Left lung (tissue), 10 donors: Measurements from ENCODE around the gene ADAMTSL1. TPM values are rescaled to one million over a fixed set of nuclear protein-coding genes. Genes with fewer than 3 reads are reported as not detected.

Experiments used
- ATAC-seq: fragments of 200-7000 bp; cut with Tn5 transposase; one replicate; pipeline ENCODE4 v1.9.1; 2020; ENCODE audit warnings: moderate library complexity
- DNase-seq, 4 donors: peaks; one replicate each; pipeline ENCODE4 v3.0.0-alpha.2; 2013 to 2020
- H3K27ac ChIP-seq, 2 donors: fragments of 200-600 bp; sonication (generic) in 1 of 2; one replicate each; pipeline versions ENCODE4 v1.5.0 to v1.8.0; 2020 to 2021
- H3K27me3 ChIP-seq, 2 donors: fragments of 200-600 bp; sonication (generic) in 1 of 2; one replicate each; pipeline versions ENCODE4 v1.5.0 to v1.8.0; 2020 to 2021
- H3K36me3 ChIP-seq, 2 donors: fragments of 200-600 bp; sonication (generic) in 1 of 2; one replicate each; pipeline versions ENCODE4 v1.5.0 to v1.8.0; 2020 to 2021
- H3K4me1 ChIP-seq, 2 donors: fragments of 200-600 bp; one replicate each; pipeline ENCODE4 v1.8.0; 2021
- H3K4me3 ChIP-seq, 2 donors: fragments of 200-600 bp; sonication (generic) in 1 of 2; one replicate each; pipeline versions ENCODE4 v1.5.0 to v1.8.0; 2020 to 2021; ENCODE audit warnings: mild to moderate bottlenecking in 1 of 2
- H3K9me3 ChIP-seq, 2 donors: fragments of 200-600 bp; sonication (generic) in 1 of 2; one replicate each; pipeline versions ENCODE4 v1.5.0 to v1.8.0; 2020 to 2021
- intact Hi-C, 2 donors: fragments of 100-400 bp; cut with DNase I; formaldehyde crosslinking; loops; one replicate each; pipeline versions ENCODE4 v1.11.2 to v1.14.2; 2022
- polyA plus RNA-seq, 6 donors: library from polyadenylated mRNA; unstranded; fragments of 120-200 nt; gene quantifications; one replicate each; pipeline ENCODE4 v1.2.1, GENCODE V29; 2013; ENCODE audit not compliant: insufficient read length in 6 of 6
- total RNA-seq, 2 donors: library from RNA; stranded (reverse); fragmentation: NEBNext Ultra II Directional; extraction: Animal tissue kit (Norgen Biotek cat#: 25700); gene quantifications; one replicate each; pipeline ENCODE4 v1.2.1, GENCODE V29; 2021
- TF ChIP-seq, protein P1 (sequence below), 2 donors: fragments of 200-600 bp; sonication (generic) in 1 of 2; IDR thresholded peaks; one replicate each; pipeline versions ENCODE4 v1.5.0 to v1.8.0; 2021; ENCODE audit warnings: antibody characterized with exemption in 2 of 2
- donor health status: DM: no; HTN: yes; CAD: no.
- donor health status: DM: no; HTN: no; CAD: no.

ADAMTSL1 gene
- total and polyA plus RNA-seq, 8 donors = 3.0 to 28.1 (median 17.9) TPM

DNA sequence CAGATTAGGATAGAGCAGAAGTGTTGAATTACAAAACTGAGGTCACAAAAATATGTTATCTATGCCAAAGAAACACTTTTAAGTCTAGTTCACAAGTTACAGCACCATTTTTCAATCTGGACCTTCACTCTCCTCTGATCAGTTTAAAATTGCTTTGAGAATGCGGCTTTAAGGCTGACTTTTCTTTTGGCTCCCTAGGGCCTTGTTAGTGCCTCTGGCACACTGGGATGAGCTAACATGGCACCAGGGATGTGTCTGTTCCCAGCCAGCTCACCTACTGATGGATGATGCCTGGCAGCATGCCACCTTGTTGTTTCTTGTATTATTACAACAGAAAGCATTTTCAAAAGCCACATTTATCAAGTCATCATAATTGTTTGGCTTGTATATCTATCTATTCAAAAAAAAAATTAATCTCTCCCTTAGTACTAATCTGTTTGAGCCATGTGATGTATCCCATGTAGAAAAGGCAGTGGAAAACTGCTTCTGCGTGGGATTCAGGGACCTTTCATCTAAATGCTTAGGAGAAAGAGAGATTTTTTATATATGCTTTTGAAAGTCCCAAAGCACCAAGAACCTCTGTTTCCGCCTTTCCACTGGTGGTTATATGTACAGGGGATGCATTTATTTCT, 46.6 kb downstream of the ADAMTSL1 start:
- Histone ChIP-seq H3K36me3 (no peaks in the 10 kb centered on the region), H3K9me3 (no peaks in the 10 kb centered on the region), H3K4me3 (no peak overlapping the region), H3K27me3 (no peaks in the 10 kb centered on the region), H3K4me1 (no peaks in the 10 kb centered on the region), H3K27ac (no peak overlapping the region)
- no peak for ATAC-seq
- intact Hi-C loops = no loop called here
- TF ChIP-seq, protein P1, sequence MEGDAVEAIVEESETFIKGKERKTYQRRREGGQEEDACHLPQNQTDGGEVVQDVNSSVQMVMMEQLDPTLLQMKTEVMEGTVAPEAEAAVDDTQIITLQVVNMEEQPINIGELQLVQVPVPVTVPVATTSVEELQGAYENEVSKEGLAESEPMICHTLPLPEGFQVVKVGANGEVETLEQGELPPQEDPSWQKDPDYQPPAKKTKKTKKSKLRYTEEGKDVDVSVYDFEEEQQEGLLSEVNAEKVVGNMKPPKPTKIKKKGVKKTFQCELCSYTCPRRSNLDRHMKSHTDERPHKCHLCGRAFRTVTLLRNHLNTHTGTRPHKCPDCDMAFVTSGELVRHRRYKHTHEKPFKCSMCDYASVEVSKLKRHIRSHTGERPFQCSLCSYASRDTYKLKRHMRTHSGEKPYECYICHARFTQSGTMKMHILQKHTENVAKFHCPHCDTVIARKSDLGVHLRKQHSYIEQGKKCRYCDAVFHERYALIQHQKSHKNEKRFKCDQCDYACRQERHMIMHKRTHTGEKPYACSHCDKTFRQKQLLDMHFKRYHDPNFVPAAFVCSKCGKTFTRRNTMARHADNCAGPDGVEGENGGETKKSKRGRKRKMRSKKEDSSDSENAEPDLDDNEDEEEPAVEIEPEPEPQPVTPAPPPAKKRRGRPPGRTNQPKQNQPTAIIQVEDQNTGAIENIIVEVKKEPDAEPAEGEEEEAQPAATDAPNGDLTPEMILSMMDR (IDR thresholded peaks at IDR 0.05) = no peak
- DNase-seq = no peak

DNA sequence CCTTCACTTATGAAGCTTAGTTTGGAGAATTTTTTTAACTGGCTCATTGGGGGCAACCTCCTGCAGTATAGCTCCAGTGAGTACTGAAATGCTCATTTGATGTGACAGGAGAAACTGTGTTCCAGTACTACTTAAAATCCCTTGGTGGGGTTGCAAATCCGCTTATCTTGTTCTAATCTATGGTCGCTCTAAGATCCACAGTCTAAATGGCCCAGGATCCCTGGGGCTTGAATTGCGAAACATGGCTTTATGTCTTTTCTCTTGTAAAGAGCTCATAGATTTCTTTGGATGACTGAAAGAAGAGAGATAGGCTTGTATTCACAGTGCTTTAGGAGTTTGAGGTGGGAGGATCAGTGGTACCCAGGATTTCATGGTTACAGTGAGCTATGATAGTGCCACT, 52.7 kb downstream of the ADAMTSL1 start:
- Histone ChIP-seq H3K27me3 (no peaks in the 10 kb centered on the region), H3K9me3 (no peaks in the 10 kb centered on the region), H3K36me3 (no peaks in the 10 kb centered on the region), H3K27ac (no peak overlapping the region), H3K4me3 (no peak overlapping the region), H3K4me1 (no peaks in the 10 kb centered on the region)
- ATAC-seq (no peak), DNase-seq (no peak)
- intact Hi-C loops = no loop called here
- TF ChIP-seq, protein P1 (IDR thresholded peaks at IDR 0.05) = no peak

DNA sequence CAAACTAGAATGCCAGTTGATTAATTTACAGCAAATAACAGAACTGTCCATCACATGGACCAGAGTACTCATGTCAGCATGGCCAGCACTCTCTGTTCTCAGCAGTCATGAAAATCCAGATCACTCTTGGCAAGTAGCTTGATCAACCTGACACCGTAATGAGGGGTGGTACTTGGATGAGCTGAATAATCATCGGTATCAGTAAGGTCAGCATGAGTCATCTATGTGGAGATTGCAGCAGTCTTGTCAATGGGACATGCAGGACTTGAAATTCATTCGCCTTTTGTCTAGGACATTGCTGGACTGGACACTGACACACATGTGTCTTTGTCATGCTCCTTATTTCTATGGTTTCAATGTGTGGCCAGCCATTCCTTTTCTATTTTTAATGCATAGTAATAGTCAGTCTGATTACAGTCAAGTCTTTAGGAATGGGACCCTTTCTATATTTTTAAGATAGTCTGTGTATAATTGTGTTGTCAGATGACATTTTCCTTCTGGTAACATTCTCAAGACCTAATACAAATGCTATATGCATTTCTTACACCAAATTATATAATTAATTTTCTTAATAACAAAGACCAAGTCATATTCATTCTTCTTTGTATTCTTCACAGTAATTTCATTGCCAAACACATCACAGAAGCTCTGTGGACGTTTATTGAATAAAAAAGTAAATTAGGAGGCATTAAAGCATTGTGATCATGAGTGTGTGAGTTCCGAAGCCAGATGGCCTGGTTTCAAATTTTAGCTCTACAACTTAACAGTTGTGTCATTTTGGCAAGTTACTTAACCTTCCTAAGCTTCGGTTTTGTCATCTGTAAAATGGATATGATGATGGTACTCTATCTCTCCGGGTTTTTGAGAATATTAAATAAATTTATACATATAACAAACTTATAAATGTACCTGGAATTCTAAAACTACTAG, 57.4 kb downstream of the ADAMTSL1 start:
- Histone ChIP-seq H3K36me3 (no peaks in the 10 kb centered on the region), H3K4me3 (no peak overlapping the region), H3K9me3 (peaks cover 0 to 29% of the 10 kb centered on the region in 2 donors), H3K27ac (no peak overlapping the region), H3K27me3 (no peaks in the 10 kb centered on the region), H3K4me1 (no peaks in the 10 kb centered on the region)
- ATAC-seq = no peak
- intact Hi-C loops = no loop called here
- peak in 2 of 4 donors; percentile 51 to 61 for DNase-seq
- TF ChIP-seq, protein P1 (IDR thresholded peaks at IDR 0.05) = no peak

DNA sequence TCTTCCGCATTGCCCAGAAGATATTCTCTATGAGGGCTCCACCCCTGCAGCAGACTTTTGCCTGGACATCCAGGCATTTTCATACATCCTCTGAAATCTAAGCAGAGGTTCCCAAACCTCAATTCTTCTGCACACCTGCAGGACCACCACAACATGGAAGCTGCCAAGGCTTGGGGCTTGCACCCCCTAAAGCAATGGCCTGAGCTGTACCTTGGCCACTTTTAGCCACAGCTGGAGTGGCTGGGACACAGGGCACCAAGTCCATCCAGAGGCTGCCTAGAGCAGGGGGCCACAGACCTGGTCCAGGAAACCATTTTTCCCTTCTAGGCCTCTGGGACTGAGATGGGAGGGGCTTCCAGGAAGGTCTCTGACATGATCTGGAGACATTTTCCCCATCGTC, 60.7 kb downstream of the ADAMTSL1 start:
- Histone ChIP-seq H3K36me3 (no peaks in the 10 kb centered on the region), H3K4me1 (no peaks in the 10 kb centered on the region), H3K9me3 (peaks cover 0 to 29% of the 10 kb centered on the region in 2 donors), H3K27me3 (no peaks in the 10 kb centered on the region), H3K27ac (no peak overlapping the region), H3K4me3 (no peak overlapping the region)
- intact Hi-C loops = no loop called here
- ATAC-seq = no peak
- TF ChIP-seq, protein P1 (IDR thresholded peaks at IDR 0.05) = no peak
- DNase-seq = no peak

DNA sequence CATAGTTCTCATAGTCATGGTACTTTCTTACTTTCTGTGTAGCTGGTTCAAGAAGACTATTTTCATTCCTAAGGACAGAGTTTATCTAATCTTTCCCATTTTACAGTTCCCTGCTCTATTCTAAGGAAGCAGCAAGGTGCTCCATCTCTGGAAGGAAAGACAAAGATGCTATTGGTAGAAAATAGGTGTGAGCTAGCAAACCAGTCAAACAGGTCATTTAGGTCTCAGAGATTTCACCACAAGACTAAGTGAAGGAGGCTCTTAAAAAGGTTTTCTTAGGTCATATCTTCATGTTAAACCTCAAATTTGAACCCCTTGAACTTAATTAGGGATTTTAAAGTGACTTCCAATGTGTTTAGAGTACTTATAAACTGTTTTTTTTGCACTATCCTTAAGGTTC, 62.6 kb downstream of the ADAMTSL1 start:
- peaks cover 0 to 29% of the 10 kb centered on the region in 2 donors for H3K9me3 ChIP-seq
- TF ChIP-seq, protein P1 (IDR thresholded peaks at IDR 0.05) = no peak
- H3K4me1 ChIP-seq = no peaks in the 10 kb centered on the region
- H3K27ac ChIP-seq = no peak overlapping the region
- H3K4me3 ChIP-seq = no peak overlapping the region
- intact Hi-C loops = no loop called here
- no peaks in the 10 kb centered on the region for H3K27me3 ChIP-seq
- peak; percentile 80 for ATAC-seq
- no peak for DNase-seq
- H3K36me3 ChIP-seq = no peaks in the 10 kb centered on the region
